GM20431 (cell line): ENCODE data around the gene IKZF3.

Experiments
- in situ Hi-C: fragments of 300-500 bp; cut with MseI, MboI; formaldehyde crosslinking; loops from one replicate; pipeline ENCODE4 v1.15.0; 2020; ENCODE audit warnings: low sequenced_read_pairs; ENCODE audit not compliant: unreplicated experiment

The IKZF3 gene

GRCh38 chr17:39787743-39788484 is 76.2 kb downstream of the IKZF3 start:
- in situ Hi-C loops: no loop called here

DNA sequence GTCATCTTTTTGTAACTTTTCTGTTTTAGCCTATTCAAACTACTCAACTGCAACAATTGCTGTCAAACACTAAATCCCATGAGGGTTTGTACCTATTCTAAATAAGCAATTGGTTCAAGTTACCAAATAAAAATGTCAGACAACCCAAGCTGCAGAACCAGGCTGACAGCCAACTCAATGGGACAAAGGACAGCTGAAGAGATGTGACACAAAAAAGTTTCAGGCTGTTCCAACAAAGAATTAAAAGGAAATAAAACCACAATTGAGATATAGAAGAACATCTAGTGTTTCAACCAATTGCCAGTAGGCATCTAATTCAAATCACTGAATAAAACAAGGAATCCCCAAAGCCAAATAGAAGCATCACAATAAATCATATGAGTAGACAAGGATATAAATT is 77.1 kb downstream of the IKZF3 start:
- in situ Hi-C loops: no loop called here

- in situ Hi-C loops: no loop called here
Measured at GRCh38 chr17:39782980-39783379, 81.1 kb downstream of the IKZF3 start.

DNA sequence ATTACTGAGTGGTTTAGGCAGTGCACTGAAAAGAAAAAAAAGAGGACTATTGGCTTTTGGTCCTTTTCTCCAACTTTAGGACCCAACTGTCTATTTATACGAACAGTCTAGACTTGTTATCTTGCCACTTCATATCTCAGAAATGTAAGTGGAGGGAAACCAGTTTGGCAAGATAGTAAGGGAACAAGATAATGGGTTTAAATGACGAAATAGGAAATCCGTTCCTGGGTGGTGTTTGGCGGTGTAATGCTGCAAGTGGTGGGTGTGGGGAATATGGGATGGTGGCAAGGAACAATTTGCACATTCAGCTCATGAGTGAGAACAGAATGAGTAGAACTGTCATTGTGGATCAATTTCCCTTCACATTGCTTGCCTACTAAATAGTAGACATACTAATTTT is 81.6 kb downstream of the IKZF3 start:
- in situ Hi-C loops: no loop called here

- in situ Hi-C loops: no loop called here
Measured at GRCh38 chr17:39781861-39782213, 82.3 kb downstream of the IKZF3 start.

- in situ Hi-C loops: no loop called here
Measured at GRCh38 chr17:39781031-39781860, 82.9 kb downstream of the IKZF3 start.

- in situ Hi-C loops: no loop called here
Measured at GRCh38 chr17:39777534-39778365, 86.4 kb downstream of the IKZF3 start.

GRCh38 chr17:39776252-39776651 is 87.9 kb downstream of the IKZF3 start:
- in situ Hi-C loops: no loop called here

DNA sequence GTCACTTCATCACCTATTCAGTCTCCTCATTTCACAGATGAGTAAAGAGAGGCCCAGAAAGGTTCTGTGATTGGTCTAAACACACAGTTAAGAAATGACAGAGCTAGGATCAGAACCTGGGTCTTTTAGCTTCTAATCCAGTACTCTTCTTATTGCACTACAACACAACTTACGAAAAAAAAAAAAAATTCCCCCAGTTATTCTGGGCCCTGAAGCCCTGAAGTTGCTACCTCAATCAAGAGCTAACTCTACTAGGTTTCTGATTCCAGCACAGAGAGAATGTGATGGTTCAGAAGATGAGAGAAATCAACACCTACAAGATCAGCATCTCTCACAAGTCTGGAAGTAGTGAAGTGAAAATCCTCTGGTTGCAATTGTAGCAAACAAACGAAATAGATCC is 89.1 kb downstream of the IKZF3 start:
- in situ Hi-C loops: no loop called here

DNA sequence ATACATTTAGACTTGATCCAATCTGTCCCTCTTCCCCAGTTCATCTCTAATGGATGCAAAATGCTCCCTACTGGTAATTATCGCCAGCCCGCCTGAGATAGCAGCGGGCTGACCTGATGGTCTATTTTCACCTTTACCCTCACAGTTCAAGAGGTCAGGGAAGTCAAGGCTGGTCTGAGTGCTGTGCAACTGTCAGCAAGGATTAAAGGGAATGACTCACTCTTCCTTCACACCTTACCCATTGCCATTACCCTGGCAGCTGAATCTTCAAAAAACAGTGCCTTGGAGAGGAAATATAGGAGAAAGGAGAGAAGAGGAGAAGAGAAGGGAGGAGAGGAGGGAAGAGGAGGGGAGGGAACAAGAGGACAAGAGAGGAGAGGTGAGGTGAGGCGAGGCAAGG is 90.1 kb downstream of the IKZF3 start:
- in situ Hi-C loops: loop anchor here (25.0 kb wide), 1 partner anchor 188 kb away; the partner anchor contains the start of gene GSDMA

GRCh38 chr17:39772987-39773934 is 90.9 kb downstream of the IKZF3 start:
- in situ Hi-C loops: loop anchor here (25.0 kb wide), 1 partner anchor 189 kb away; the partner anchor contains the start of gene GSDMA

DNA sequence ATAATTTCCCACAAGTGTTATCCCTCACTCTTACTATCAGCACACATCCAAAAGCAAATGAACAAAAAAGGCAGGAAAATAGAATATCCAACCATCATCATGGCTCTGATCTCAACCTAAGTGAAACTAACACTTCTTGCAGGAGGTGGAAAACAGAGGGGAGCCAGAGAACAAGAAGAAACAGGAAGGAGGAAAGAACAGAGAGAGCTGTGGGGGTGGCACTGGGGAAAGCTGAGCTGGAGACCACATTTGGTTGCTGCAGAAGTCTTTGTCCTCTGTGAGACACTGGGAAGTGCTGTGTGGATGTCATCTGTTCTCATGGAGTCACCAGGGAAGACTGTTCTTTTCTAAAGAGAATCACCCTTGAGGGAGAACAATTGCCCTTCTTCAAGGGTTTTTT is 91.7 kb downstream of the IKZF3 start:
- in situ Hi-C loops: loop anchor here (25.0 kb wide), 1 partner anchor 190 kb away; the partner anchor contains the start of gene GSDMA

DNA sequence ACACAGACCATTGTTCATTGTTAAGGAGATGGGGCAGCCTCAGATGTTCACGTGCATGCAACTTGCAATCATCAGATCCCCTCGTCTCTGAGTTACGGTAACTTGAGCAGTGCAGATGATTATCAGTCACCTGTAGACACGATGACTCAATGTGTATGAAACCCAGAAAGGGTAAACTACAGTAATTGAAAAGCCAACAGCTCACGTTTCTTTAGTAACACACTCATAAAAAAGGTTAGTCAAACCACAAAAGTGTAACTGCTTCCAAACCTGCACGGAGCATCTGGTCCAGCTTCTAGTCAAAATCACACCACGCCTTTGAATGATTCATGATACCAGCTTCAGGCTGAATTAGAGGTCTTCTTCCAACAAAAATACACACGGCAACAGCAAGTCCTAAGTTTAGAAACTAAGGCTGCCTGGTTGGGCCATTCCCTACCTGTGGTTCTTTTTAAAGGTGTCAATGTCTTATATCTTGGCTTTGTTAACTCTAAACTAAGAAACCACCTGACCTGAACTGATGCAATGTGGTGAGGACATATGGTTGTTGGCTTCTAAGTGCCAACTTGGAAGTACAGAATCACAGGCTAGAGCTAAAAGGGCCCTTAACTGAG is 94.0 kb downstream of the IKZF3 start:
- in situ Hi-C loops: loop anchor here (25.0 kb wide), 1 partner anchor 192 kb away; the partner anchor contains the start of gene GSDMA

- in situ Hi-C loops: loop anchor here (25.0 kb wide), 1 partner anchor 195 kb away; the partner anchor contains the start of gene GSDMA
Measured at GRCh38 chr17:39767147-39767546, 97.0 kb downstream of the IKZF3 start.

DNA sequence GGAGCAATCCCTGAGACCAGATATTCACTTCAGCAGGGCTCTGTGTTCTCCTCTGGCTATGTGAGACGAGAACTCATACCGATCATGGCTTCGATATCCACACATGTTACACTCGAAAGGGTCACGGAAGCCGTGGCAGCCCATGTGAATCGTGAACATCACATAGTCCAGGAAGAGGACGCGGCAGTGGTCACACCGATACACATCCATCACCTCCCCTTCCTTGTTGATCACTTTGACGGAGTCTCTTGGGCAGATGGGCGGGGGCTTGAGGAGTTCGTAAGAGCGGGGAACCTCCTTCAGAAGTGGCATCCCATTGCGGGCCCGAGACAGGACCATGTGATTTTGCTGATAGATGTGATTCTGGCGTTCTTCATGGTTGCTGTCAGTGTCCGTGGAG is 98.3 kb downstream of the IKZF3 start:
- in situ Hi-C loops: loop anchor here (25.0 kb wide), 1 partner anchor 197 kb away; the partner anchor contains the start of gene GSDMA

- in situ Hi-C loops: loop anchor here (25.0 kb wide), 1 partner anchor 197 kb away; the partner anchor contains the start of gene GSDMA
Measured at GRCh38 chr17:39765175-39765574, 98.9 kb downstream of the IKZF3 start.

DNA sequence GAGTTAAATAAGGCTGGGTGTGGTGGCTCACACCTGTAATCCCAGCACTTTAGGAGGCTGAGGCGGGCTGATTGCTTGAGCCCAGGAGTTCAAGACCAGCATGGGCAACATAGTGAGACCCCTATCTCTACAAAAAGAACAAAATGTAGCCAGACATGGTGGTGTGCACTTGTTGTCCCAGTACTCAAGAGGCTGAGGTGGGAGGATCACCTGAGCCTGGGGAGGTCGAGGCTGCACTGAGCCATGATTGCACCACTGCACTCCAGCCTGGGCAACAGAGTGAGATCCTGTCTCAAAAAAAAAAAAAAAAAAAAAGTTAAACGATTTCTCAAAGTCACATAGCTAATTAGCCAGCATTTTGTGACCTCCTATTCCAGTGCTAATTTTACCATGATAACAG is 99.9 kb downstream of the IKZF3 start:
- in situ Hi-C loops: loop anchor here (25.0 kb wide), 1 partner anchor 198 kb away; the partner anchor contains the start of gene GSDMA

- in situ Hi-C loops: loop anchor here (25.0 kb wide), 1 partner anchor 199 kb away; the partner anchor contains the start of gene GSDMA
Measured at GRCh38 chr17:39763051-39763820, 100.9 kb downstream of the IKZF3 start.
